Mucosa of descending colon (tissue), 3 donors: ENCODE results near the gene THSD7B. TPM values are rescaled to one million over a fixed set of nuclear protein-coding genes. Genes with fewer than 3 reads are reported as not detected.

Experiments
- ATAC-seq: fragments of 200-7000 bp; cut with Tn5 transposase; one replicate; pipeline ENCODE4 v1.9.1; 2020; ENCODE audit warnings: mild to moderate bottlenecking, moderate library complexity
- DNase-seq, 3 donors: peaks; one replicate each; pipeline ENCODE4 v3.0.0-alpha.2; 2020
- H3K36me3 ChIP-seq: fragments of 200-600 bp; one replicate; pipeline ENCODE4 v1.8.0; 2021; ENCODE audit warnings: low read depth, mild to moderate bottlenecking
- H3K4me1 ChIP-seq: fragments of 200-600 bp; one replicate; pipeline ENCODE4 v1.8.0; 2021; ENCODE audit warnings: low read depth, mild to moderate bottlenecking
- H3K4me3 ChIP-seq: fragments of 200-600 bp; one replicate; pipeline ENCODE4 v1.8.0; 2021; ENCODE audit warnings: mild to moderate bottlenecking
- H3K9me3 ChIP-seq: fragments of 200-600 bp; one replicate; pipeline ENCODE4 v1.8.0; 2021; ENCODE audit warnings: mild to moderate bottlenecking
- CTCF ChIP-seq: fragments of 200-600 bp; IDR thresholded peaks from one replicate; pipeline ENCODE4 v1.8.0; 2022; ENCODE audit warnings: antibody characterized with exemption, mild to moderate bottlenecking
- intact Hi-C, 2 donors: fragments of 100-400 bp; cut with DNase I in 1 of 2; cut with micrococcal nuclease in 1 of 2; formaldehyde crosslinking; loops; one replicate each; pipeline versions ENCODE4 v1.11.0 to v1.11.1; 2022; cut with DNase I, micrococcal nuclease
- total RNA-seq, 3 donors: library from RNA; stranded (reverse); fragmentation: NEBNext Ultra II Directional in 2 of 3; extraction: Animal tissue kit (Norgen Biotek cat#: 25700) in 2 of 3; gene quantifications; one replicate each; pipeline versions ENCODE4 v1.2.1 to v1.2.4, GENCODE V29; 2021 to 2023
- donor health status: DM: no; HTN: no; CAD: no; lungs with moderate emphysema.
- donor health status: DM: no; HTN: no; CAD: no.
- donor health status: DM: no; HTN: yes; CAD: no.

Gene THSD7B
- total RNA-seq, 3 donors from 2014 or later = 0.85 TPM; not detected in 2

- Histone ChIP-seq H3K9me3 (no peaks in the 10 kb centered on the region), H3K4me3 (no peak overlapping the region), H3K36me3 (no peaks in the 10 kb centered on the region), H3K4me1 (no peaks in the 10 kb centered on the region)
- ATAC-seq (no peak), DNase-seq (no peak)
- intact Hi-C loops = no loop called here
- TF ChIP-seq CTCF = no peak
Measured at GRCh38 chr2:137644731-137645130, 879.4 kb downstream of the THSD7B start.

- intact Hi-C loops = no loop called here
- TF ChIP-seq CTCF = no peak
- no peak overlapping the region for H3K4me3 ChIP-seq
- no peaks in the 10 kb centered on the region for H3K9me3 ChIP-seq
- no peaks in the 10 kb centered on the region for H3K36me3 ChIP-seq
- ATAC-seq (no peak), DNase-seq (no peak)
- H3K4me1 ChIP-seq = no peaks in the 10 kb centered on the region
Measured at GRCh38 chr2:137654046-137654445, 888.7 kb downstream of the THSD7B start.

- Histone ChIP-seq H3K4me1 (no peaks in the 10 kb centered on the region), H3K4me3 (no peak overlapping the region), H3K9me3 (no peaks in the 10 kb centered on the region), H3K36me3 (no peaks in the 10 kb centered on the region)
- DNase-seq (no peak), ATAC-seq (no peak)
- no peak for TF ChIP-seq CTCF
- intact Hi-C loops = no loop called here
Measured at GRCh38 chr2:137655814-137656213, 890.5 kb downstream of the THSD7B start.

GRCh38 chr2:137658433-137658832, 893.1 kb downstream of the THSD7B start:
- H3K9me3 ChIP-seq = no peaks in the 10 kb centered on the region
- intact Hi-C loops = no loop called here
- TF ChIP-seq CTCF = no peak
- H3K4me1 ChIP-seq = no peaks in the 10 kb centered on the region
- no peak for DNase-seq
- no peak overlapping the region for H3K4me3 ChIP-seq
- ATAC-seq = no peak
- H3K36me3 ChIP-seq = no peaks in the 10 kb centered on the region

GRCh38 chr2:137659616-137660015, 894.3 kb downstream of the THSD7B start:
- no peak for TF ChIP-seq CTCF
- no peak overlapping the region for H3K4me3 ChIP-seq
- H3K9me3 ChIP-seq = no peaks in the 10 kb centered on the region
- peak; percentile 72 for ATAC-seq
- no peaks in the 10 kb centered on the region for H3K36me3 ChIP-seq
- intact Hi-C loops = no loop called here
- H3K4me1 ChIP-seq = no peaks in the 10 kb centered on the region
- peak in 2 of 3 donors; percentile 28 to 30 for DNase-seq

- H3K4me3 ChIP-seq = no peak overlapping the region
- no peaks in the 10 kb centered on the region for H3K4me1 ChIP-seq
- ATAC-seq (no peak), DNase-seq (no peak)
- no peak for TF ChIP-seq CTCF
- H3K9me3 ChIP-seq = no peaks in the 10 kb centered on the region
- intact Hi-C loops = no loop called here
- no peaks in the 10 kb centered on the region for H3K36me3 ChIP-seq
Measured at GRCh38 chr2:137670111-137670510, 904.8 kb downstream of the THSD7B start.
